ENCODE results near the gene NUMB.

The NUMB gene

GRCh38 chr14:73240816-73241480, 217.4 kb downstream of the NUMB start:
- Histone ChIP-seq H3K27me3 (ENCODE audit: insufficient read depth, low read length) (peaks cover 42% of the 10 kb centered on the region), H3K4me3 (ENCODE audit: low read depth, low read length) (no peak overlapping the region), H3K4me1 (ENCODE audit: control insufficient read depth in 1 of 2, insufficient read depth in 2 of 2, low read length in 2 of 2) (peaks cover 8 to 10% of the 10 kb centered on the region in 2 experiments), H2BK12ac (ENCODE audit: low read length) (no peak overlapping the region), H3K4ac (ENCODE audit: low read depth, low read length) (no peak overlapping the region), H2AK5ac (ENCODE audit: low read length) (no peak overlapping the region), H4K91ac (ENCODE audit: low read depth, low read length) (no peak overlapping the region), H2BK120ac (ENCODE audit: insufficient read depth, low read length, poor library complexity) (no peak overlapping the region), H3K79me1 (ENCODE audit: low read length) (no peaks in the 10 kb centered on the region), H4K12ac (ENCODE audit: low read depth, low read length) (no peak overlapping the region), H2BK5ac (ENCODE audit: low read depth, low read length, poor library complexity) (no peak overlapping the region), H4K8ac (ENCODE audit: low read depth, low read length) (no peak overlapping the region), H3K18ac (ENCODE audit: low read length) (no peak overlapping the region), H3K4me2 (ENCODE audit: low read length) (no peak overlapping the region), H2AFZ (ENCODE audit: insufficient read depth, low read length, poor library complexity) (no peak overlapping the region), H3K79me2 (ENCODE audit: control insufficient read depth, insufficient read depth, low read length, poor library complexity) (no peaks in the 10 kb centered on the region), H3K9ac (ENCODE audit: low read length) (no peak overlapping the region), H3K27ac (ENCODE audit: low read depth, low read length) (no peak overlapping the region), H3K36me3 (ENCODE audit: control insufficient read depth in 1 of 2, insufficient read depth in 2 of 2, low read length in 2 of 2) (no peaks in the 10 kb centered on the region), H3K23ac (ENCODE audit: low read length) (no peak overlapping the region), H3K14ac (ENCODE audit: low read length) (no peak overlapping the region), H3K9me3 (ENCODE audit: insufficient read depth, low read depth, low read length) (peaks cover 2% of the 10 kb centered on the region)
- no peak for DNase-seq
- no CpG with 5 or more reads among the region's 10 CpGs for WGBS (ENCODE audit: extremely low coverage, insufficient coverage, insufficient read length)

GRCh38 chr14:73239393-73240241, 218.7 kb downstream of the NUMB start:
- Histone ChIP-seq H3K27ac (ENCODE audit: low read depth, low read length) (no peak overlapping the region), H3K9me3 (ENCODE audit: insufficient read depth, low read depth, low read length) (peaks cover 2% of the 10 kb centered on the region), H2BK12ac (ENCODE audit: low read length) (no peak overlapping the region), H2AK5ac (ENCODE audit: low read length) (no peak overlapping the region), H2BK120ac (ENCODE audit: insufficient read depth, low read length, poor library complexity) (no peak overlapping the region), H4K91ac (ENCODE audit: low read depth, low read length) (no peak overlapping the region), H3K4me1 (ENCODE audit: control insufficient read depth in 1 of 2, insufficient read depth in 2 of 2, low read length in 2 of 2) (peaks cover 8 to 10% of the 10 kb centered on the region in 2 experiments), H3K27me3 (ENCODE audit: insufficient read depth, low read length) (peaks cover 53% of the 10 kb centered on the region), H3K14ac (ENCODE audit: low read length) (no peak overlapping the region), H2BK5ac (ENCODE audit: low read depth, low read length, poor library complexity) (no peak overlapping the region), H2AFZ (ENCODE audit: insufficient read depth, low read length, poor library complexity) (no peak overlapping the region), H3K79me2 (ENCODE audit: control insufficient read depth, insufficient read depth, low read length, poor library complexity) (no peaks in the 10 kb centered on the region), H3K79me1 (ENCODE audit: low read length) (no peaks in the 10 kb centered on the region), H3K4me2 (ENCODE audit: low read length) (peak overlapping the region; percentile 18), H3K23ac (ENCODE audit: low read length) (no peak overlapping the region), H3K4ac (ENCODE audit: low read depth, low read length) (no peak overlapping the region), H3K9ac (ENCODE audit: low read length) (no peak overlapping the region), H3K4me3 (ENCODE audit: low read depth, low read length) (no peak overlapping the region), H3K18ac (ENCODE audit: low read length) (no peak overlapping the region), H4K12ac (ENCODE audit: low read depth, low read length) (no peak overlapping the region), H4K8ac (ENCODE audit: low read depth, low read length) (no peak overlapping the region), H3K36me3 (ENCODE audit: control insufficient read depth in 1 of 2, insufficient read depth in 2 of 2, low read length in 2 of 2) (no peaks in the 10 kb centered on the region)
- peak in 1 of 2 donors; percentile 28 for DNase-seq
- WGBS (ENCODE audit: extremely low coverage, insufficient coverage, insufficient read length): no CpG with 5 or more reads among the region's 48 CpGs

GRCh38 chr14:73238941-73239340, 219.4 kb downstream of the NUMB start:
- peaks cover 8 to 10% of the 10 kb centered on the region in 2 experiments for H3K4me1 ChIP-seq (ENCODE audit: control insufficient read depth in 1 of 2, insufficient read depth in 2 of 2, low read length in 2 of 2)
- H2BK5ac ChIP-seq (ENCODE audit: low read depth, low read length, poor library complexity): no peak overlapping the region
- no peaks in the 10 kb centered on the region for H3K36me3 ChIP-seq (ENCODE audit: control insufficient read depth in 1 of 2, insufficient read depth in 2 of 2, low read length in 2 of 2)
- no peak overlapping the region for H3K27ac ChIP-seq (ENCODE audit: low read depth, low read length)
- no peak overlapping the region for H3K4ac ChIP-seq (ENCODE audit: low read depth, low read length)
- no peaks in the 10 kb centered on the region for H3K79me1 ChIP-seq (ENCODE audit: low read length)
- peaks cover 57% of the 10 kb centered on the region for H3K27me3 ChIP-seq (ENCODE audit: insufficient read depth, low read length)
- H3K4me2 ChIP-seq (ENCODE audit: low read length): no peak overlapping the region
- H2BK12ac ChIP-seq (ENCODE audit: low read length): no peak overlapping the region
- H2AFZ ChIP-seq (ENCODE audit: insufficient read depth, low read length, poor library complexity): no peak overlapping the region
- H3K9ac ChIP-seq (ENCODE audit: low read length): no peak overlapping the region
- no CpG with 5 or more reads among the region's 11 CpGs for WGBS (ENCODE audit: extremely low coverage, insufficient coverage, insufficient read length)
- DNase-seq: no peak
- H2AK5ac ChIP-seq (ENCODE audit: low read length): no peak overlapping the region
- no peak overlapping the region for H3K14ac ChIP-seq (ENCODE audit: low read length)
- peak overlapping the region; percentile 15 for H3K4me3 ChIP-seq (ENCODE audit: low read depth, low read length)
- H4K12ac ChIP-seq (ENCODE audit: low read depth, low read length): no peak overlapping the region
- peaks cover 2% of the 10 kb centered on the region for H3K9me3 ChIP-seq (ENCODE audit: insufficient read depth, low read depth, low read length)
- no peak overlapping the region for H3K23ac ChIP-seq (ENCODE audit: low read length)
- H2BK120ac ChIP-seq (ENCODE audit: insufficient read depth, low read length, poor library complexity): no peak overlapping the region
- H3K18ac ChIP-seq (ENCODE audit: low read length): no peak overlapping the region
- no peaks in the 10 kb centered on the region for H3K79me2 ChIP-seq (ENCODE audit: control insufficient read depth, insufficient read depth, low read length, poor library complexity)
- no peak overlapping the region for H4K91ac ChIP-seq (ENCODE audit: low read depth, low read length)
- no peak overlapping the region for H4K8ac ChIP-seq (ENCODE audit: low read depth, low read length)

- H3K79me2 ChIP-seq (ENCODE audit: control insufficient read depth, insufficient read depth, low read length, poor library complexity): no peaks in the 10 kb centered on the region
Measured at GRCh38 chr14:73238424-73238852, 219.9 kb downstream of the NUMB start.

More at GRCh38 chr14:73238424-73238852, 219.9 kb downstream of the NUMB start:
- no peak overlapping the region for H4K12ac ChIP-seq (ENCODE audit: low read depth, low read length)
- H3K4me3 ChIP-seq (ENCODE audit: low read depth, low read length): no peak overlapping the region
- H3K4me2 ChIP-seq (ENCODE audit: low read length): peak overlapping the region; percentile 70
- no peak overlapping the region for H2AFZ ChIP-seq (ENCODE audit: insufficient read depth, low read length, poor library complexity)
- no CpG with 5 or more reads among the region's 10 CpGs for WGBS (ENCODE audit: extremely low coverage, insufficient coverage, insufficient read length)
- H3K9me3 ChIP-seq (ENCODE audit: insufficient read depth, low read depth, low read length): peaks cover 2% of the 10 kb centered on the region
- no peak overlapping the region for H3K23ac ChIP-seq (ENCODE audit: low read length)
- no peak overlapping the region for H2BK12ac ChIP-seq (ENCODE audit: low read length)
- H3K27me3 ChIP-seq (ENCODE audit: insufficient read depth, low read length): peaks cover 59% of the 10 kb centered on the region
- no peak overlapping the region for H4K91ac ChIP-seq (ENCODE audit: low read depth, low read length)
- H3K4ac ChIP-seq (ENCODE audit: low read depth, low read length): no peak overlapping the region
- H2BK120ac ChIP-seq (ENCODE audit: insufficient read depth, low read length, poor library complexity): no peak overlapping the region
- no peaks in the 10 kb centered on the region for H3K79me1 ChIP-seq (ENCODE audit: low read length)
- H2BK5ac ChIP-seq (ENCODE audit: low read depth, low read length, poor library complexity): no peak overlapping the region
- peaks cover 8 to 10% of the 10 kb centered on the region in 2 experiments for H3K4me1 ChIP-seq (ENCODE audit: control insufficient read depth in 1 of 2, insufficient read depth in 2 of 2, low read length in 2 of 2)
- no peaks in the 10 kb centered on the region for H3K36me3 ChIP-seq (ENCODE audit: control insufficient read depth in 1 of 2, insufficient read depth in 2 of 2, low read length in 2 of 2)
- H3K14ac ChIP-seq (ENCODE audit: low read length): no peak overlapping the region
- H3K18ac ChIP-seq (ENCODE audit: low read length): no peak overlapping the region
- DNase-seq: peak in 1 of 2 donors; percentile 31
- no peak overlapping the region for H3K27ac ChIP-seq (ENCODE audit: low read depth, low read length)
- H2AK5ac ChIP-seq (ENCODE audit: low read length): no peak overlapping the region
- no peak overlapping the region for H4K8ac ChIP-seq (ENCODE audit: low read depth, low read length)
- H3K9ac ChIP-seq (ENCODE audit: low read length): no peak overlapping the region
